Activated T-cell treated with anti-CD3 and anti-CD28 coated beads, Interleukin-2, amount 50 U/mL, for 24 hours (primary cell): ENCODE measurements around the gene SETD5.

Experiments
- DNase-seq: peaks from one replicate; pipeline ENCODE4 v3.0.0-alpha.2; 2020
- H3K27ac Mint-ChIP-seq: 2 replicates; pipeline ENCODE4 v1.8.0; 2020; ENCODE audit warnings: mild to moderate bottlenecking, mixed read lengths
- H3K27me3 Mint-ChIP-seq: 2 replicates; pipeline ENCODE4 v1.8.0; 2020; ENCODE audit warnings: mixed read lengths
- H3K36me3 Mint-ChIP-seq: 2 replicates; pipeline ENCODE4 v1.8.0; 2020; ENCODE audit warnings: low read depth, mixed read lengths
- H3K4me1 Mint-ChIP-seq: 2 replicates; pipeline ENCODE4 v1.8.0; 2020; ENCODE audit warnings: low read depth, mixed read lengths
- H3K4me3 Mint-ChIP-seq: 2 replicates; pipeline ENCODE4 v1.8.0; 2020; ENCODE audit warnings: mild to moderate bottlenecking, moderate library complexity, mixed read lengths
- H3K9me3 Mint-ChIP-seq: 2 replicates; pipeline ENCODE4 v1.8.0; 2020; ENCODE audit warnings: mixed read lengths

The SETD5 gene, protein sequence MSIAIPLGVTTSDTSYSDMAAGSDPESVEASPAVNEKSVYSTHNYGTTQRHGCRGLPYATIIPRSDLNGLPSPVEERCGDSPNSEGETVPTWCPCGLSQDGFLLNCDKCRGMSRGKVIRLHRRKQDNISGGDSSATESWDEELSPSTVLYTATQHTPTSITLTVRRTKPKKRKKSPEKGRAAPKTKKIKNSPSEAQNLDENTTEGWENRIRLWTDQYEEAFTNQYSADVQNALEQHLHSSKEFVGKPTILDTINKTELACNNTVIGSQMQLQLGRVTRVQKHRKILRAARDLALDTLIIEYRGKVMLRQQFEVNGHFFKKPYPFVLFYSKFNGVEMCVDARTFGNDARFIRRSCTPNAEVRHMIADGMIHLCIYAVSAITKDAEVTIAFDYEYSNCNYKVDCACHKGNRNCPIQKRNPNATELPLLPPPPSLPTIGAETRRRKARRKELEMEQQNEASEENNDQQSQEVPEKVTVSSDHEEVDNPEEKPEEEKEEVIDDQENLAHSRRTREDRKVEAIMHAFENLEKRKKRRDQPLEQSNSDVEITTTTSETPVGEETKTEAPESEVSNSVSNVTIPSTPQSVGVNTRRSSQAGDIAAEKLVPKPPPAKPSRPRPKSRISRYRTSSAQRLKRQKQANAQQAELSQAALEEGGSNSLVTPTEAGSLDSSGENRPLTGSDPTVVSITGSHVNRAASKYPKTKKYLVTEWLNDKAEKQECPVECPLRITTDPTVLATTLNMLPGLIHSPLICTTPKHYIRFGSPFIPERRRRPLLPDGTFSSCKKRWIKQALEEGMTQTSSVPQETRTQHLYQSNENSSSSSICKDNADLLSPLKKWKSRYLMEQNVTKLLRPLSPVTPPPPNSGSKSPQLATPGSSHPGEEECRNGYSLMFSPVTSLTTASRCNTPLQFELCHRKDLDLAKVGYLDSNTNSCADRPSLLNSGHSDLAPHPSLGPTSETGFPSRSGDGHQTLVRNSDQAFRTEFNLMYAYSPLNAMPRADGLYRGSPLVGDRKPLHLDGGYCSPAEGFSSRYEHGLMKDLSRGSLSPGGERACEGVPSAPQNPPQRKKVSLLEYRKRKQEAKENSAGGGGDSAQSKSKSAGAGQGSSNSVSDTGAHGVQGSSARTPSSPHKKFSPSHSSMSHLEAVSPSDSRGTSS (N-terminal part only)

DNA sequence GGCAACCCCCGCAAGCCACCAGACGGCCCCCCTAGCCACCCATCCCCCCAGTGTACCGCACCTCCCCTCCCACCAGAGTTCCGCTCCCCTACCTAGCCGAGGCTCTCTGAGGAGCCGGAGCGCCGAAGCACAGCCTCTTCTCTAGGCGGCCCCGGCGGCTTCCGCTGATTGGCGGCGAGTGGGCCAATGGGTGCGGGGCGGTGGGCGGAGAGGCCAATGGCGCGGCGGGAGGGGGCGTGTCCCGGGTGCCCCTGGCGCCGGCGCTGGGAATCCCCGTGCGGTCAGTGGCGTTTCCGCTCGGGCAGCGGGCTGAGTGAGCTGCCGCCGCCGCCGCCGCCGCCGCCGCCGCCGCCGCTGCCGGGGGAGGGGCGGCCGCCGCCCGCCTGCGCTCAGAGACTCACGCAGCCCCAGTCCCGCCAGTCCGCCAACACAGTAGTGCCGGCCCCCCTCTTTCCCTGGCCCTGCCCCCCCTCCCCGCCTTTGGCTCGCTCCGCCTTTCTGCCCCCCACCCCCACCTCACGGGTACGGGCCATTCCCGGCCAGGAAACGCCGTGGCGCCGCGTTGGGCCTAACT, at the start of gene SETD5:
SETD5 (plus strand) TSS at position 284 of the 574 bp plus-strand sequence. CDS start 31,324 bp downstream, outside the sequence.
- Mint-ChIP-seq H3K9me3 (no peaks in the 10 kb centered on the region), H3K36me3 (peaks cover 71% of the 10 kb centered on the region), H3K27ac (peak within 1 kb of the TSS; percentile 98), H3K4me1 (peaks cover 66% of the 10 kb centered on the region), H3K27me3 (no peaks in the 10 kb centered on the region), H3K4me3 (peak within 1 kb of the TSS; percentile 90)
- DNase-seq = peak; percentile 100

DNA sequence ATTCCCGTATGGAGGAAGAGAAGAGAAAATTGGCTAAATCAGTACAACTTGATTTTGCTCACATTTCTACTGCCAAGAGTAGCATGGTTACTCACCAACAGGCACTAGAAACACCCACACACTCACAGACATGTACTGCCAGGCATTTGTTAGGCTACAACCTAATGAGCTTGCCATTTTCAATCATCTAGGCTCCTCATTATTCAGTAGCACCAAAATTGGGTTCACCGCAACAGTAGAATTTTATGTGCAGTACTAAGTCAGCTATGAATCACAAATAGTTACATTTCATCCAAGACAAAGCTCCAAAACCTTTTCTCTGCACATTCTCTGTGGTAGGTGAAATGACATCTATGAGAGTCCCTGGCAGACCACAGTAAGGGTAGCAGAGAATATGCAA, 49.5 kb upstream of the SETD5 start:
- H3K27me3 Mint-ChIP-seq = no peaks in the 10 kb centered on the region
- no peak for DNase-seq
- H3K4me3 Mint-ChIP-seq = no peak overlapping the region
- H3K9me3 Mint-ChIP-seq = no peaks in the 10 kb centered on the region
- peak overlapping the region; percentile 4 for H3K27ac Mint-ChIP-seq
- H3K4me1 Mint-ChIP-seq = peaks cover 8% of the 10 kb centered on the region
- H3K36me3 Mint-ChIP-seq = no peaks in the 10 kb centered on the region

DNA sequence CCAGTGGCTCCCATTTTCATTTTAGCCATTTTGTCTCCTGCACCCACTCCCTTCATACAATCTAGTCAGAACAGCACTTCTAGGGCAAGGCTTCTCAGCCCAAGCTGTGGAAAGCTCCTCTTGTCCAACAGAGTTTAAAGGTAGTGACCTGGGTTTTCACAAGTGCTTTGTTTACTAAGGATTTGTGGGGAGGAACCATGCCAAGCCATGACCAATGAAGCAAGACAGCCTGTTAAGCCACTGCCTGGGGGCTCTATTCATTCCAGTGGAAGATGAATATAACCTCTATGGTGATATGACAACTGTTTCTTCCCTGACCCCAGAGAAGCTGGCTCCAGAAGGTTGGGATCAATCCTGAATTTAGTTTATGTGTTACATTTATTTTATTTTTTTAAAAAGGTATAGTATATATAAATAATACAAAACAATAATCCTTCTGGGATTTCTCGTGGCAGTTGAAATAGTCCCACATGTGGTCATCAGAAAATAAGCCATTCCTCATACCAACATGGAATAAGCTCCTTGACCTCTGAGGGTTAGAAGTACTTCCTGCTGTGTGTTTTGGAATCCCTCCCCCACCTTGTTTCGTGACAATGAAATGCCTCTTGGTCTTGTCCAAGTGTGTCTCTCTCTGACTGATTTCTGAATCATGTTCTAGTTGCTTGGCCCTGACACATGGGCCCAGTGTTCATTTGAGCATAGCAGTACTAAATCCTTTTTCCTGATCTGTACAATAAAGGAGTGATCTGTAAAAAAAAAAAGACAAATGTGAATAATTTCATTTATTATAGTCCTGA, 47.9 kb upstream of the SETD5 start:
- H3K4me1 Mint-ChIP-seq = peaks cover 18% of the 10 kb centered on the region
- H3K9me3 Mint-ChIP-seq = no peaks in the 10 kb centered on the region
- H3K36me3 Mint-ChIP-seq = no peaks in the 10 kb centered on the region
- no peak overlapping the region for H3K27ac Mint-ChIP-seq
- no peak for DNase-seq
- H3K27me3 Mint-ChIP-seq = no peaks in the 10 kb centered on the region
- no peak overlapping the region for H3K4me3 Mint-ChIP-seq

DNA sequence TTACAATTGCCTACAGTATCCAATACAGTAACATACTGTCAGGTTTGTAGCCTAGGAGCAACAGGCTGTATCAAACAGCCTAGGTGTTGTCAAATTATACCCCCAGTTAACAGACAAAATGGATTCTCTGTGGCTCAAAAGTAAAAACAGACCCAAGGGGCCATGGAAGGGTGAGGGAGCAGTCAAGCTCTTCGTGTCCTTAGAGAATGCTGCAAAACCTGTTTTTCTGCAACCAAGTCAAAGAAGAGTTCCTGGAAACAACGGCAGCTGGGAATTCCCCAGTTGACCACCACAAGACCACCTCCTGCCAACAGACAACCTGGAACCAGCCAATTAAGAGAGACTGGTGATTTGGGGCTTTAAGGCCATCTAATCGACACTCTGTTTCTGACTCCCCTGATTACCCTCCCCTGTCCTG, 45.7 kb upstream of the SETD5 start:
- DNase-seq = no peak

DNA sequence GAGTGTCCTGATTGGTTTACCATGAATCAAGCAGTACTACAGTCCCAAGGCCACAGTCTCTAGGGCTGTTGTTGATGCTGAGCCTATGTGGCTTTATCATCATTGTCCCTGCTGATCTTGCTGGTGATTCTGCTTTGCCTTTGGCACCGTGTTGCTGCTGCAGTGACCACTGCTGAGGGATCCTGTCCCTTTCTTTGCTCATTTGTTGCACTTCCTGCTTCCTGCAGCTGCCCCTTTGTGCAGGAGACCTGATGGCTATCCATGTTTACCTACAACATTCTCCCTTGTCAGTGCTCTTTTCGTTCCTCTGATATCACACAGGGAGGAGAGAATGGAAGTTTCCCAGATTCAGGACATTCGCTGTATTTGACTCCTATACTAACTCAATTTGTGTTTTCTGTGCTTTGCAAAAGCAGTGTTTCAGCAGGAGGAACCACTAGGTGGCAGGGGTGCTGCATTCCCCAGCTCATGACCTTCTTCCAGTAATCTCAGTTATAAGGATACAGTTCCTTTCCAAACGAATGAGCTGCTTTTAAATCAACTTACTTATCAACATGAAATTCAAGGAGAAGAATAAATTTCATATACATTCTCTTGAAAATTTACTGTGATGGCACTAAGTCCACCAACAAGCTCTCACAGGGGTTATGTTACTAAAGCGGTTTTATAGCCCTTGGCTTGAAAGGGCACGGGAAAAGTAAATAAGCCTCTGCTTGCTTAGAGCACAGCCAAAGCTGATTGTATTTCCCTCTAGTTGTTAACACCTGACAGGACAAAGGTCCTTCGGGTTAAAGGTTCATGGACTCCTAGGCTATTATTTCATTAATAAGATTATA, 44.3 kb upstream of the SETD5 start:
- Mint-ChIP-seq H3K36me3 (no peaks in the 10 kb centered on the region), H3K4me1 (peaks cover 22% of the 10 kb centered on the region), H3K9me3 (no peaks in the 10 kb centered on the region), H3K27ac (no peak overlapping the region), H3K4me3 (no peak overlapping the region), H3K27me3 (no peaks in the 10 kb centered on the region)
- peak; percentile 51 for DNase-seq

More for the DNA sequence above, 45.7 kb upstream of the SETD5 start:
- Mint-ChIP-seq H3K4me1 (peaks cover 28% of the 10 kb centered on the region), H3K27me3 (no peaks in the 10 kb centered on the region), H3K9me3 (no peaks in the 10 kb centered on the region), H3K27ac (no peak overlapping the region), H3K4me3 (no peak overlapping the region), H3K36me3 (no peaks in the 10 kb centered on the region)

DNA sequence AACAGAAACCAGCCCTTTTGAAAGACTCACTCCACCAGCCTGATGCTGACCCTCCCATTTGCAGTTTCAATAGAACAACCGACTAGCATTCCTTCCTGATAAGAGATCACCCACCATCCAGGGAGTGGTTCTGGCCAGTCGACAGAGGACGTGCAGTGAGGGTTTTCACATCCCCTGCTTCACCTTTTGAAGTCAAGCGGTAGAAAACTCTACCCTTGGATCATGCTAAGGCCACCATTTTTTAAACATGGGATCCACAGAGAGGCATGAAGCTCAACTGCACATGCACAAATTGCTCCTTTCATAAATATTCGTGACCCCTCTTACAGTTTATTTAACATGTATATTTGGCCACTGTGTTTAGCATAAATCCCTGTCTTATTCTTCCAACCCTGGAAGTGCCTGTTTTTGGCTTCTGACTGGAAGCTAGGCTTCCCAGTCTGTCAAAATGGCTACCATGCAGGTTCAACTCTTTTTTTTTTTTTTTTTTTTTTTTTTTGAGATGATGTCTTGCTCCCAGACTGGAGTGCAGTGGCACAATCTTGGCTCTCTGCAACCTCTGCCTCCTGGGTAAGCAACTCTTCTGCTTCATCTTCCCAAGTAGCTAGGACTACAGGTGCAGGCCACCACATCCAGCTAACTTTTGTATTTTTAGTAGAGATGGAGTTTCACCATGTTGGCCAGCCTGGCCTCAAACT, 35.6 kb upstream of the SETD5 start:
- peak overlapping the region; percentile 99 for H3K4me3 Mint-ChIP-seq
- H3K27ac Mint-ChIP-seq = peak overlapping the region; percentile 63
- no peaks in the 10 kb centered on the region for H3K27me3 Mint-ChIP-seq
- peaks cover 41% of the 10 kb centered on the region for H3K4me1 Mint-ChIP-seq
- no peak for DNase-seq
- H3K9me3 Mint-ChIP-seq = no peaks in the 10 kb centered on the region
- peaks cover 38% of the 10 kb centered on the region for H3K36me3 Mint-ChIP-seq

DNA sequence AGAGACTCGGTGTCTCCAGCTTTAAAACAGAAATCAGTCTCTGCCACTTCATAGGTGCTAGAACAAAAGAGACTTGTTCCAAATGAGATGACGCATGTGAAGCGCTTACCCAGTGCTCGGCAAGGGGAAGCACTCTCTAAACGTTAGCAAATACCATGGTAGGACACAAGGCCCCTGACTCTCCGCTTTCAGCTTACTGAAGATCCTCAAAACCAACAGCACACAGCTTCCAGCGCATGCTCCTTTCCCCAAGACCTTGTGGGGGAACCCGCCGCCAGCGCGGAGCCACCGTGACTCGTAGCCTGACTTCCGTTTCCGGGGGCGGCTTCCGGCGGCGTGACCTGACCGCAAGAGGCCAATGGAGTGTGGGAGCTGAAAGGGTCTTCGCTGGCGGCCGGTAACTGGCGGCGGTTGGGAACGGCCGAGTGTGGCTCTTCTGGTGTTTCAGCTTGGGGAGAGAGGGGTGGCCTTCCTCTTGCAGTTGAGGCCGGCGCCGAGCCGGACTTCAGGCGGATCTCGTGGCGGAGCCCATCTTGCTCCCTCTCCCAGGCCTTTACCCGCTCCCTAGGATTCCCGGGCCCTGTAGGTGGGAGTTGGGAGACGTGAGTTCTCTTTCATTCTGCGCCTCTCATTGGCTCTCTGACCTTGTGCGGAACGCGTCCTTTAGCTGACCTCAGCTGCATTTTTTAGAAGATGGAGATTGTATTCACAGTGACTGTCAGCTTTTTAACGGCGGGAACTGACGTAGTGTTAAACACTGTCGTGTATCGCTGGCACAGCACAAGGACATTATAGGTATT, 34.5 kb upstream of the SETD5 start, which contains the start of gene THUMPD3:
THUMPD3 (plus strand) TSS at position 324 of the 800 bp plus-strand sequence. CDS start 2,015 bp downstream, outside the sequence.
- peak; percentile 95 for DNase-seq
- Mint-ChIP-seq H3K27ac (peak within 1 kb of the TSS; percentile 100), H3K36me3 (peaks cover 48% of the 10 kb centered on the region), H3K4me1 (peaks cover 42% of the 10 kb centered on the region), H3K27me3 (no peaks in the 10 kb centered on the region), H3K9me3 (no peaks in the 10 kb centered on the region), H3K4me3 (peak within 1 kb of the TSS; percentile 99)

DNA sequence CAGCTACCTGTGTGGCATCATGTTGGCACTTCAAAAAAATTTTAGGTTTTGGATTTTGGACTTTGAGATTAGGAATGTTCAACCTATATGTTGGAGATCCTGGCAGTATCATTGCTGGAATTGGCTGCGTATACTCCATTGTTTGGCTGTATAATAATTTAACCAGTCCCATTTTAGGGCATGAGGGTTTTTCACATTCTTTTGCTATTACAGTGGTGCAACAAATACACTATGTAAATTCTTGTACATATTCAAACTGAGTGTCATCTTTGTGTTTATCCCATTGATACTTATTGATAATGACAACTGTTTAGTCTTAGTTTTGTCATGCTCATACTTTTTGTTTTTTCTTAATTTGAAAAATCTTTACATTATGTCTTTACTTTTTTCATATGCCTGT, 27.9 kb upstream of the SETD5 start:
- Mint-ChIP-seq H3K4me3 (no peak overlapping the region), H3K9me3 (no peaks in the 10 kb centered on the region), H3K36me3 (peaks cover 93% of the 10 kb centered on the region), H3K4me1 (peaks cover 50% of the 10 kb centered on the region), H3K27me3 (no peaks in the 10 kb centered on the region), H3K27ac (no peak overlapping the region)
- no peak for DNase-seq

DNA sequence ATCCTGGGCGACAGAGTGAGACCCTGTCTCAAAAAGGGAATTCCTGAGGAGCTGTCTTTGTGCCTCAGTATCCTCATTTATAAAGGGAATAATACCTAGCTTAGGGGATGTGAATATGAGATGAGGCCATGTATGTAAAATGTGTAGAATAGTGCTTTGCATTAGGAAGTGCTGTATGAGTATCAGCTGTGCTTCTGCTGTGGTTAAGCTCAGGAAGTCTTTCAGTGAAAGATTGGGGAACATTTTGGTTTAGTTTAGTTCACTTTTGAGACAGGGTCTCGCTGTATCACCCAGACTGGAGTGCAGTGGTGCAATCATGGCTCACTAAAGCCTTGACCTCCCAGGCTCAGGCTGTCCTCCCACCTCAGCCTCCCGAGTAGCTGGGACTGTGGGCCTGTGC, 23.9 kb upstream of the SETD5 start:
- peaks cover 54% of the 10 kb centered on the region for H3K4me1 Mint-ChIP-seq
- no peak overlapping the region for H3K4me3 Mint-ChIP-seq
- peaks cover 95% of the 10 kb centered on the region for H3K36me3 Mint-ChIP-seq
- H3K27me3 Mint-ChIP-seq = no peaks in the 10 kb centered on the region
- no peaks in the 10 kb centered on the region for H3K9me3 Mint-ChIP-seq
- DNase-seq = no peak
- peak overlapping the region; percentile 55 for H3K27ac Mint-ChIP-seq

DNA sequence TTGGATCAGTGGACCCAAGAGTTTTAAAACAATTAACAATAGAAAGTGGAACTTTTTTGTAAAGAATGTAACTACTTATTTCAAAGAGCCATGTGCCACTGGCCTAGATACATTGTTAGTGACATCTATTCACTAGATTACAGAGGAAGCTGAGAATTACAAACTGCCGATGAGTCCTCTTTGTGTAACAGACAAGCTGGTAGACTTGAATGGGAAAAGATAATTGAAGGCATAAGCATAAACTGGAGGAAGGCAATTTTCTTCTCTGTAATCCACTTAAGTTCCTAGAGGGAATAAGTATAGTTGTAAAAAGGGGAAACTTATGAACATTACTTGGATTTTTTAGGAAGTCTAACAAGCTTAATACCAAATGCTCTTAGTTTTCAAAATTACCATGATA, 19.4 kb upstream of the SETD5 start:
- peaks cover 91% of the 10 kb centered on the region for H3K36me3 Mint-ChIP-seq
- DNase-seq = no peak
- no peak overlapping the region for H3K4me3 Mint-ChIP-seq
- no peaks in the 10 kb centered on the region for H3K9me3 Mint-ChIP-seq
- peak overlapping the region; percentile 45 for H3K27ac Mint-ChIP-seq
- peaks cover 36% of the 10 kb centered on the region for H3K4me1 Mint-ChIP-seq
- H3K27me3 Mint-ChIP-seq = no peaks in the 10 kb centered on the region

DNA sequence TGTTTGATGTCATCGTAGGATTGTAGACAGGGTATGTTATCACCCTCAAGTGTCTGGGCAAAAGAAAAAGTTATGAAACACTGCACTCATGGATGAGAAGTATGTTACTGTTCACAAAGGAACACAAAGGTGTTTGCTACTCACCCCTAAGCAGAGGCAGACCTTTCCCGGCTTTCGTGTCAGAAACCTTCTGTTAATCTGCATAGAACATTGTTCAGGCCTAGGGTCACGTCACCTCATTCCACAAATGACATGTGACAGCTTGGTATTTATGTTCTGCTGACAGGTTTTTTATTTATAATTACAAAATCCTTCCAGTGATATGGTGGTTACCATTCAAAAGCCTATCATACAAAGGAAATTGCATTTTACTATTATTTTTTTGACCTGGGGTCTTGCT, 18.1 kb upstream of the SETD5 start:
- DNase-seq = no peak
- Mint-ChIP-seq H3K4me1 (peaks cover 29% of the 10 kb centered on the region), H3K36me3 (peaks cover 92% of the 10 kb centered on the region), H3K27ac (no peak overlapping the region), H3K27me3 (no peaks in the 10 kb centered on the region), H3K9me3 (no peaks in the 10 kb centered on the region), H3K4me3 (no peak overlapping the region)

DNA sequence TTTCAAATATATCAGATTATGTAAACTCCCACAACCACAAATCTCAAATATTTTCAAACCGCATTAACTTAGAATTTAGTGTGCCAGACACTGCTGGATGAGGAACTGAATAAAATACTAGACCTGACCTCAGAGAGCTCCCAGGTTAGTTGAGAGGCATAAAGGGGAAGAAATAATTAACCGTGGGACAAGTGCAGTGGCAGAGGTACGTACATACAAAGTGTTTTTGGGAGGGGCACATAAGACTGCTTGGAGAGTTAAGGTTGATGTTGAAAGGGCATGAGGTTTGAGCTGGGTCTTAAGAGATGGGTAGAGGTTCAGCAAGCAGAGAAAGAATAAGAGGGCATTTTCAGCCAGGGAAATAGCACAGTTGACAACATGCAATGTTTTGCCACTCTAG, 17.4 kb upstream of the SETD5 start:
- no peaks in the 10 kb centered on the region for H3K9me3 Mint-ChIP-seq
- DNase-seq = no peak
- H3K27ac Mint-ChIP-seq = peak overlapping the region; percentile 58
- H3K36me3 Mint-ChIP-seq = peaks cover 92% of the 10 kb centered on the region
- no peaks in the 10 kb centered on the region for H3K27me3 Mint-ChIP-seq
- H3K4me3 Mint-ChIP-seq = no peak overlapping the region
- H3K4me1 Mint-ChIP-seq = peaks cover 27% of the 10 kb centered on the region
